Breast epithelium (tissue), 3 donors: ENCODE measurements around the gene PON1.

ENCODE experiments used
- CTCF ChIP-seq, 3 donors: fragments of 450-650 bp; IDR thresholded peaks; one replicate each; pipeline ENCODE4 v1.5.1; 2016 to 2017; ENCODE audit warnings: antibody characterized with exemption in 3 of 3, mild to moderate bottlenecking in 3 of 3, moderate library complexity in 3 of 3
- POLR2A ChIP-seq: fragments of 450-650 bp; IDR thresholded peaks from one replicate; pipeline ENCODE4 v1.6.1; 2016; ENCODE audit warnings: antibody characterized with exemption, mild to moderate bottlenecking, moderate library complexity
- POLR2AphosphoS5 ChIP-seq, 3 donors: sonication (generic); formaldehyde crosslinking; IDR thresholded peaks; one replicate each; pipeline ENCODE4 v1.6.1; 2017; ENCODE audit warnings: antibody characterized with exemption in 3 of 3

DNA sequence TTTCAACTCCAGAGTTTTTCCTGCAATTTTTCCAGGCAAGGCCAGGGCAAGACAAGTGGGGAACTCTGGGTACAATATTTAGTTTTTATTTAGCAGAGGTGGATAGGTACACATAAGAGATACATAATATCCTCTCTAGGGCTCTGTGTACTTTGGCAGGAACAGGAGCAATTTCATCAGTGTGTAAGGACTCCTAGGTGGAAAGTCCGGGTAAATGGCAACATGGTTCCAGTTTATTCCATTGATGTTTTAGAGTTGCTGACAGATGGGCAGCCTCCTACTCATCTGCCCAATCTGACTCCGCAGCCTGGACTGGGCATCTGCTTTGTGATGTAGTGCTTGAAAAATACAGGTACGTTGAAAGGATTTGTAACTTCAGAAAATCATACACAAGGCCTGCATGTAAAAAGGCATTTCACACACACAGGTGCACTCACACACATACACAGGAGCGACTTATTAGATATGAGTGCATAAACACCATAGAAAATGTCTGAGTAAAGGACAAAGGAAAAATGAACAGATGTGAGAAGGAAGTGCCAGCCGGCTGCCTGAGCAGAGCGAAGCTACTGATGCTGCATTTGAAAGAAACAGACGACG, 5.7 kb downstream of the PON1 start:
- TF ChIP-seq CTCF (IDR thresholded peaks at IDR 0.05): no peak
- no peak for TF ChIP-seq POLR2A
- TF ChIP-seq POLR2AphosphoS5 (IDR thresholded peaks at IDR 0.05): no peak
